ENCODE data around the gene ZNF747.
A peak's percentile ranks its signal among the peaks of the same experiment; 100 is the strongest.

The ZNF747 gene

GRCh38 chr16:30521873-30522641 is 12.6 kb downstream of the ZNF747 start:
- peaks cover 49% of the 10 kb centered on the region for H3K36me3 Mint-ChIP-seq (ENCODE audit: low read depth)
- H3K4me3 Mint-ChIP-seq, result no peak overlapping the region

GRCh38 chr16:30521476-30521872 is 13.2 kb downstream of the ZNF747 start:
- no peaks in the 10 kb centered on the region for H3K9me3 Mint-ChIP-seq
- peak overlapping the region; percentile 36 for H3K27ac Mint-ChIP-seq
- no peak for DNase-seq (ENCODE audit: low spot score)
- H3K36me3 Mint-ChIP-seq (ENCODE audit: low read depth), result peaks cover 55% of the 10 kb centered on the region
- H3K27me3 Mint-ChIP-seq (ENCODE audit: low read depth), result no peaks in the 10 kb centered on the region
- H3K4me1 Mint-ChIP-seq (ENCODE audit: low read depth), result peaks cover 9% of the 10 kb centered on the region
- H3K4me3 Mint-ChIP-seq, result no peak overlapping the region

More at GRCh38 chr16:30521873-30522641, 12.6 kb downstream of the ZNF747 start:
- H3K4me1 Mint-ChIP-seq (ENCODE audit: low read depth), result peaks cover 9% of the 10 kb centered on the region
- no peaks in the 10 kb centered on the region for H3K9me3 Mint-ChIP-seq
- peak overlapping the region; percentile 39 for H3K27ac Mint-ChIP-seq
- DNase-seq (ENCODE audit: low spot score), result no peak
- no peaks in the 10 kb centered on the region for H3K27me3 Mint-ChIP-seq (ENCODE audit: low read depth)

- no peak overlapping the region for H3K27ac Mint-ChIP-seq
- no peaks in the 10 kb centered on the region for H3K9me3 Mint-ChIP-seq
- H3K36me3 Mint-ChIP-seq (ENCODE audit: low read depth), result peaks cover 71% of the 10 kb centered on the region
- H3K4me3 Mint-ChIP-seq, result no peak overlapping the region
- no peak for DNase-seq (ENCODE audit: low spot score)
- H3K27me3 Mint-ChIP-seq (ENCODE audit: low read depth), result no peaks in the 10 kb centered on the region
- peaks cover 5% of the 10 kb centered on the region for H3K4me1 Mint-ChIP-seq (ENCODE audit: low read depth)
These were observed 15.3 kb downstream of the ZNF747 start for GRCh38 chr16:30519120-30520049.

- no peaks in the 10 kb centered on the region for H3K9me3 Mint-ChIP-seq
- peaks cover 77% of the 10 kb centered on the region for H3K36me3 Mint-ChIP-seq (ENCODE audit: low read depth)
- no peak overlapping the region for H3K4me3 Mint-ChIP-seq
- peak overlapping the region; percentile 26 for H3K27ac Mint-ChIP-seq
- peaks cover 5% of the 10 kb centered on the region for H3K4me1 Mint-ChIP-seq (ENCODE audit: low read depth)
- no peaks in the 10 kb centered on the region for H3K27me3 Mint-ChIP-seq (ENCODE audit: low read depth)
- no peak for DNase-seq (ENCODE audit: low spot score)
These were observed 16.1 kb downstream of the ZNF747 start for GRCh38 chr16:30518552-30518951.

GRCh38 chr16:30515275-30515674 is 19.4 kb downstream of the ZNF747 start:
- no peaks in the 10 kb centered on the region for H3K27me3 Mint-ChIP-seq (ENCODE audit: low read depth)
- no peak overlapping the region for H3K27ac Mint-ChIP-seq
- DNase-seq (ENCODE audit: low spot score), result no peak
- peaks cover 88% of the 10 kb centered on the region for H3K36me3 Mint-ChIP-seq (ENCODE audit: low read depth)
- H3K9me3 Mint-ChIP-seq, result no peaks in the 10 kb centered on the region
- H3K4me3 Mint-ChIP-seq, result no peak overlapping the region
- H3K4me1 Mint-ChIP-seq (ENCODE audit: low read depth), result peaks cover 3% of the 10 kb centered on the region

- Mint-ChIP-seq H3K27me3 (ENCODE audit: low read depth) (no peaks in the 10 kb centered on the region), H3K36me3 (ENCODE audit: low read depth) (peaks cover 78% of the 10 kb centered on the region), H3K27ac (no peak overlapping the region), H3K4me1 (ENCODE audit: low read depth) (peaks cover 2% of the 10 kb centered on the region), H3K4me3 (no peak overlapping the region), H3K9me3 (no peaks in the 10 kb centered on the region)
- DNase-seq (ENCODE audit: low spot score), result no peak
These were observed 23.1 kb downstream of the ZNF747 start for GRCh38 chr16:30511509-30511908.

- Mint-ChIP-seq H3K4me3 (no peak overlapping the region), H3K36me3 (ENCODE audit: low read depth) (peaks cover 71% of the 10 kb centered on the region), H3K27ac (peak overlapping the region; percentile 7)
These were observed 24.2 kb downstream of the ZNF747 start for GRCh38 chr16:30510376-30510938.

GRCh38 chr16:30509081-30509765 is 25.4 kb downstream of the ZNF747 start:
- H3K4me1 Mint-ChIP-seq (ENCODE audit: low read depth), result peaks cover 5% of the 10 kb centered on the region
- peaks cover 72% of the 10 kb centered on the region for H3K36me3 Mint-ChIP-seq (ENCODE audit: low read depth)
- H3K27ac Mint-ChIP-seq, result no peak overlapping the region
- no peak for DNase-seq (ENCODE audit: low spot score)
- H3K9me3 Mint-ChIP-seq, result no peaks in the 10 kb centered on the region
- no peaks in the 10 kb centered on the region for H3K27me3 Mint-ChIP-seq (ENCODE audit: low read depth)
- no peak overlapping the region for H3K4me3 Mint-ChIP-seq

More at GRCh38 chr16:30510376-30510938, 24.2 kb downstream of the ZNF747 start:
- Mint-ChIP-seq H3K27me3 (ENCODE audit: low read depth) (no peaks in the 10 kb centered on the region), H3K4me1 (ENCODE audit: low read depth) (peaks cover 2% of the 10 kb centered on the region), H3K9me3 (no peaks in the 10 kb centered on the region)
- DNase-seq (ENCODE audit: low spot score), result no peak

- no peak overlapping the region for H3K4me3 Mint-ChIP-seq
- no peak for DNase-seq (ENCODE audit: low spot score)
- H3K4me1 Mint-ChIP-seq (ENCODE audit: low read depth), result peaks cover 5% of the 10 kb centered on the region
- H3K36me3 Mint-ChIP-seq (ENCODE audit: low read depth), result peaks cover 44% of the 10 kb centered on the region
- H3K9me3 Mint-ChIP-seq, result no peaks in the 10 kb centered on the region
- H3K27ac Mint-ChIP-seq, result peak overlapping the region; percentile 6
- no peaks in the 10 kb centered on the region for H3K27me3 Mint-ChIP-seq (ENCODE audit: low read depth)
These were observed 31.0 kb downstream of the ZNF747 start for GRCh38 chr16:30503403-30504296.

GRCh38 chr16:30499284-30499683 is 35.4 kb downstream of the ZNF747 start:
- Mint-ChIP-seq H3K4me1 (ENCODE audit: low read depth) (peaks cover 2% of the 10 kb centered on the region), H3K4me3 (no peak overlapping the region), H3K27ac (peak overlapping the region; percentile 50), H3K36me3 (ENCODE audit: low read depth) (peaks cover 42% of the 10 kb centered on the region), H3K27me3 (ENCODE audit: low read depth) (no peaks in the 10 kb centered on the region), H3K9me3 (no peaks in the 10 kb centered on the region)
- DNase-seq (ENCODE audit: low spot score), result no peak

GRCh38 chr16:30494709-30495108 is 39.9 kb downstream of the ZNF747 start:
- H3K9me3 Mint-ChIP-seq, result no peaks in the 10 kb centered on the region
- H3K27me3 Mint-ChIP-seq (ENCODE audit: low read depth), result no peaks in the 10 kb centered on the region
- DNase-seq (ENCODE audit: low spot score), result no peak
- peak overlapping the region; percentile 15 for H3K27ac Mint-ChIP-seq
- H3K36me3 Mint-ChIP-seq (ENCODE audit: low read depth), result peaks cover 57% of the 10 kb centered on the region
- H3K4me1 Mint-ChIP-seq (ENCODE audit: low read depth), result peaks cover 17% of the 10 kb centered on the region
- H3K4me3 Mint-ChIP-seq, result no peak overlapping the region

GRCh38 chr16:30493941-30494488 is 40.6 kb downstream of the ZNF747 start:
- Mint-ChIP-seq H3K4me1 (ENCODE audit: low read depth) (peaks cover 19% of the 10 kb centered on the region), H3K9me3 (no peaks in the 10 kb centered on the region), H3K4me3 (no peak overlapping the region), H3K36me3 (ENCODE audit: low read depth) (peaks cover 59% of the 10 kb centered on the region), H3K27ac (peak overlapping the region; percentile 15), H3K27me3 (ENCODE audit: low read depth) (no peaks in the 10 kb centered on the region)
- DNase-seq (ENCODE audit: low spot score), result no peak

Measured in T-helper 2 cell treated with Interferon-gamma antibody and Interleukin-4, amounts not matched to agents 5 μg/mL and 100 μg/mL, for 36 hours (primary cell).